GM18511 (cell line): ENCODE measurements around the gene RBM38.
A peak's percentile ranks its signal among the peaks of the same experiment; 100 is the strongest.

ENCODE experiments used
- ATAC-seq: cut with Tn5 transposase; IDR thresholded peaks from one replicate; pipeline ENCODE4 v1.9.1; 2021; ENCODE audit warnings: mild to moderate bottlenecking, moderate library complexity; ENCODE audit not compliant: unreplicated experiment

The RBM38 gene

GRCh38 chr20:57389695-57390603, 1.2 kb upstream of the RBM38 start:
- no peak for ATAC-seq

- ATAC-seq: peak; percentile 5
These were observed 474 bp downstream of the RBM38 start for GRCh38 chr20:57391439-57392301.

- peak; percentile 27 for ATAC-seq
These were observed 1.5 kb downstream of the RBM38 start for GRCh38 chr20:57392512-57393271.

- ATAC-seq: no peak
These were observed 2.3 kb downstream of the RBM38 start for GRCh38 chr20:57393321-57394120.

GRCh38 chr20:57394121-57395082, 3.2 kb downstream of the RBM38 start:
- ATAC-seq: no peak

- no peak for ATAC-seq
These were observed 4.1 kb downstream of the RBM38 start for GRCh38 chr20:57395111-57395966.

- no peak for ATAC-seq
These were observed 5.2 kb downstream of the RBM38 start for GRCh38 chr20:57396212-57396983.

GRCh38 chr20:57396984-57397692, 5.9 kb downstream of the RBM38 start:
- ATAC-seq: no peak

- no peak for ATAC-seq
These were observed 6.5 kb downstream of the RBM38 start for GRCh38 chr20:57397693-57398108.

- peak; percentile 64 for ATAC-seq
These were observed 7.1 kb downstream of the RBM38 start for GRCh38 chr20:57398231-57398821.

GRCh38 chr20:57398901-57399535, 7.8 kb downstream of the RBM38 start:
- ATAC-seq: no peak

- peak; percentile 36 for ATAC-seq
These were observed 8.5 kb downstream of the RBM38 start for GRCh38 chr20:57399587-57400155.

- no peak for ATAC-seq
These were observed 9.1 kb downstream of the RBM38 start for GRCh38 chr20:57400231-57400701.

GRCh38 chr20:57400821-57401564, 9.8 kb downstream of the RBM38 start:
- peak; percentile 35 for ATAC-seq

- ATAC-seq: no peak
These were observed 10.3 kb downstream of the RBM38 start for GRCh38 chr20:57401565-57401918.
